GM18951 (cell line): ENCODE results near the gene SIL1.
"Not testable (repeated sequence)": the region's sequence is repeated elsewhere in the genome, so short reads cannot be mapped to it uniquely, and the experiment has no call there.

Experiments
- POLR2A ChIP-seq: IDR thresholded peaks from 4 replicates; pipeline ENCODE4 v1.6.1; 2011; ENCODE audit warnings: mild to moderate bottlenecking; ENCODE audit not compliant: insufficient read length, insufficient read depth; ENCODE audit errors: extremely low read depth
- in situ Hi-C: fragments of 300-500 bp; cut with MboI; formaldehyde crosslinking; loops from one replicate; pipeline ENCODE4 v1.12.0; 2022; ENCODE audit warnings: low sequenced_read_pairs, mixed read lengths, inconsistent platforms; ENCODE audit not compliant: unreplicated experiment

The SIL1 gene

GRCh38 chr5:139215107-139215975 lies 17.2 kb upstream of the SIL1 start:
- TF ChIP-seq POLR2A, result no peak
- in situ Hi-C loops, result no loop called here

GRCh38 chr5:139214646-139215045 lies 16.5 kb upstream of the SIL1 start:
- in situ Hi-C loops, result no loop called here
- TF ChIP-seq POLR2A, result no peak

GRCh38 chr5:139212906-139213305 lies 14.7 kb upstream of the SIL1 start:
- in situ Hi-C loops, result no loop called here

DNA sequence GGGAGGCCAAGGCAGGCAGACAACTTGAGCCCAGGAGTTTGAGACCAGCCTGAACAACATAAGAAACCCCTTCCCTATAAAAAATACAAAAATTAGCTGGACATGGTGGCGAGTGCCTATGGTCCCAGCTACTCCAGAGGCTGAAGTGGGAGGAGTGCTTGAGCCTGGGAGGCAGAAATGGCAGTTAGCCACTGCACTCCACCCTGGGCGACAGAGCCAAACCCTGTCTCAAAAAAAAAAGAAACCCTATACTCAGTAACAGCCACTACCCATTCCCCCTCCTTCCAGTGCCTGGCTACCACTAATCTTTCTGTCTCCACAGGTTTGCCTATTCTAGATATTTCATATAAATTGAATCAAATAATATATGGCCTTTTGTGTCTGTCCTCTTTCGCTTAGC lies 14.3 kb upstream of the SIL1 start:
- TF ChIP-seq POLR2A, result no peak
- in situ Hi-C loops, result no loop called here

More at GRCh38 chr5:139212906-139213305, 14.7 kb upstream of the SIL1 start:
- TF ChIP-seq POLR2A, result no peak

GRCh38 chr5:139210585-139210984 lies 12.4 kb upstream of the SIL1 start:
- no peak for TF ChIP-seq POLR2A
- in situ Hi-C loops, result no loop called here

DNA sequence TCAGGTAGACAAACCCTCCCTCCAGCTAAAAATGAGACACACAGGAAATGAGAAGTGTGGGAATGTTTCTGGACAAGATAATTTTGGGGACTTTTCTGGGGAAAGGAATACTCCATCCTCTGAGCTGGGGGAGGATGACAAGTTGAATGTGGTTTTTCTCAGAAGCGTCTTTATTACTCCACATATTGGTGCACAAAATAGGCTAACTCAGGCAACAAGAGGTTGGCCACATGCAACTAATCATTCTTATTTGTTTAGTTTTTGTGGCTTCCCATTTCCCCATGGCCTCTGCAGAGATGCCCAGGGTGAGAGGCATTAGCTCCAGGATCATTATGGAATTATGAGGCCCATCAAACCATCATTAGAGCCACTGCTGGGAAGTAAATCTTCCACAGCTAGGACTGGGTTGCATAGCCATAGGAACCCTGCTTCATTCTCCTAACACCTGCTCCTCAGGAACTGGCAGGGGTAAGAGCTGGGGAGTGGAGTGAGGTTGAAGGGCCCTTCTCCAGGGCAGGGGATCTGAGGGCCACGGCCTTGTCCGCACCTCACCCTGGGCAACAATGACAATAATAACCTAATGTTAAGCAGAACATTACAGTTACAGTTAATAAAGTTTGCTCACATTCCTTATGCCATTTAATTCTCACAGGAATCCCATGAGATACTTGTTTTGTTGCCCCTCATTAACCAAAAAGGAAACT lies 9.3 kb upstream of the SIL1 start:
- in situ Hi-C loops, result no loop called here
- TF ChIP-seq POLR2A, result no peak

DNA sequence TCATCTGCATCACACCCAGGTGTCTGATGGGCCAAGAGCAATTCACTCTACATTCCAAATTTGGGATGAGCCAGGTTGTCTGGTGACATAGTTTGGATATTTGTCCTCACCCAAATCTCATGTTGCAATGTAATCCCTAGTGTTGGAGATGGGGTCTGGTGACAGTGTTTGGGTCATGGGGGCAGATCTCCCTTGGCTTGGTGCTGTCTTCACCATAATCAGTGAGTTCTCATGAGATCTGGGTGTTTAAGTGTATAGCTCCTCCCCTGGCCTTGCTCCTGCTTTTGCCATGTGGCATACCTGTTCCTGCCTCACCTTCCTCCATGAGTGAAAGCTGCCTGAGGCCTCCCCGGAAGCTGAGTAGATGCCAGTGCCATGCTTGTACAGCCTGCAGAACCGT lies 7.4 kb upstream of the SIL1 start:
- in situ Hi-C loops, result no loop called here
- TF ChIP-seq POLR2A, result no peak

- in situ Hi-C loops, result no loop called here
- TF ChIP-seq POLR2A, result no peak
Observed at GRCh38 chr5:139205124-139205523, 7.0 kb upstream of the SIL1 start.

- in situ Hi-C loops, result no loop called here
- no peak for TF ChIP-seq POLR2A
Observed at GRCh38 chr5:139204196-139204595, 6.0 kb upstream of the SIL1 start.

DNA sequence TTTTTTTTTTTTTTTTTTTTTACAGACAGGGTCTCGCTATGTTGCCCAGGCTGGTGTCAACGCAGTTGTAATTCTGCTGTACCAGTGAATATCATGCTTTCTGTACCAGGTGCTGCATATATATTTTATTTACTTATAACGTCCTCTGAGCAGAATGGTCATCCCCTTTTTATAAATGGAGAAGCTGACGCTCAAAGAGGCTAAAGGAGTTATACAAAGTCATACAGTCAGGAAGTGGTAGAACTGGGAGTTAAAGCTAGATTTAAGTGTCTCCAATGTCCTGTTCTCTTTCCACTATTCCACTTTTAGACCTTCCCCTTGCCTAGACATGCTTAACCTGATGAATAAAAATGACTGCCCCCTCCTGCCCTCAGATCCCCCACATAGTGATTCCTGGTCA lies 1.2 kb upstream of the SIL1 start:
- in situ Hi-C loops, result no loop called here
- TF ChIP-seq POLR2A, result no peak

GRCh38 chr5:139196296-139196956 lies 1.7 kb downstream of the SIL1 start:
- in situ Hi-C loops, result no loop called here
- TF ChIP-seq POLR2A, result no peak

GRCh38 chr5:139194486-139194885 lies 3.7 kb downstream of the SIL1 start:
- in situ Hi-C loops, result no loop called here
- TF ChIP-seq POLR2A, result no peak

GRCh38 chr5:139193928-139194327 lies 4.2 kb downstream of the SIL1 start:
- in situ Hi-C loops, result no loop called here

DNA sequence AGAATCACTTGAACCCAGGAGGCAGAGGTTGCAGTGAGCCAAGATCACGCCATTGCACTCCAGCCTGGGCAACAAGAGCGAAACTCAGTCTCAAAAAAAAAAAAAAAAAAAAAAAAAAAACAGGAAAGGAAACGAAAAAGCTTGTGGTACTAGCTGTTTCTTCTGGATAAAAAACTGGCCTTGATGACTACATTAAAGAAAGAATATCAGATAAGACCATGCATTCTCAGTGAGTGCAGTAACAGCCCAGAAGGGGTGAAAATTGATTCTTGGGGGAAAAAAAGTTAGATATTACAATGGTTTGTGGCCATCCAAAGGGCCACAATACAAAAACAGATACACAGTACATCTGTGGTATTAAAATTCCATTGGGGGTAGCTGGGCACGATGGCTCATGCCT lies 5.3 kb downstream of the SIL1 start:
- in situ Hi-C loops, result not testable (repeated sequence)

More at GRCh38 chr5:139193928-139194327, 4.2 kb downstream of the SIL1 start:
- no peak for TF ChIP-seq POLR2A

DNA sequence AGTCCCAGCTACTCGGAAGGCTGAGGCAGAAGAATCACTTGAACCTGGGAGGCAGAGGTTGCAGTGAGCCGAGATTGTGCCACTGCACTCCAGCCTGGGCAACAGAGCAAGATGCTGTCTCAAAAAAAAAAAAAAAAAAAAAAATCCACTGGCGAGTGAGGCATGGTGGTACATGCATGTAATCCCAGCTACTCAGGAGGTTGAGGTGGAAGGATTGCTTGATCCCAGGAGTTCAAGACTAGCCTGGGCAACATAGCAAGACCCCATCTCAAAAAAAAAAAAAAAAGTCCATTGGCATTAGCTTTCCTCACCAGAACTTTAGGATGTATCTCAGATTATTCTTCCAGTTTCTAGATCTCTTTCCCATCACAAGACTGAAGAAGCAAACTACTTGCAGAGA lies 6.2 kb downstream of the SIL1 start:
- in situ Hi-C loops, result not testable (repeated sequence)
